Ovary (tissue), 3 donors: ENCODE data around the gene HCFC1R1.

ENCODE experiments used
- CTCF ChIP-seq, 3 donors: fragments of 450-650 bp in 2 of 3; fragments of 200-600 bp in 1 of 3; IDR thresholded peaks; one replicate each; pipeline versions ENCODE4 v1.5.1 to v1.8.0; 2016 to 2022; ENCODE audit warnings: antibody characterized with exemption in 3 of 3, mild to moderate bottlenecking in 1 of 3
- EP300 ChIP-seq: sonication (generic); formaldehyde crosslinking; IDR thresholded peaks from one replicate; pipeline ENCODE4 v1.6.1; 2017; ENCODE audit warnings: antibody characterized with exemption
- donor health status: DM: no; HTN: no; CAD: no.

- TF ChIP-seq CTCF (IDR thresholded peaks at IDR 0.05): no peak
- no peak for TF ChIP-seq EP300
Observed at GRCh38 chr16:3045758-3046640, 22.3 kb upstream of the HCFC1R1 start, which contains the start of gene MMP25.
